ENCODE measurements around the gene SPATC1L.
"Not testable (repeated sequence)": the region's sequence is repeated elsewhere in the genome, so short reads cannot be mapped to it uniquely, and the experiment has no call there.

The SPATC1L gene

DNA sequence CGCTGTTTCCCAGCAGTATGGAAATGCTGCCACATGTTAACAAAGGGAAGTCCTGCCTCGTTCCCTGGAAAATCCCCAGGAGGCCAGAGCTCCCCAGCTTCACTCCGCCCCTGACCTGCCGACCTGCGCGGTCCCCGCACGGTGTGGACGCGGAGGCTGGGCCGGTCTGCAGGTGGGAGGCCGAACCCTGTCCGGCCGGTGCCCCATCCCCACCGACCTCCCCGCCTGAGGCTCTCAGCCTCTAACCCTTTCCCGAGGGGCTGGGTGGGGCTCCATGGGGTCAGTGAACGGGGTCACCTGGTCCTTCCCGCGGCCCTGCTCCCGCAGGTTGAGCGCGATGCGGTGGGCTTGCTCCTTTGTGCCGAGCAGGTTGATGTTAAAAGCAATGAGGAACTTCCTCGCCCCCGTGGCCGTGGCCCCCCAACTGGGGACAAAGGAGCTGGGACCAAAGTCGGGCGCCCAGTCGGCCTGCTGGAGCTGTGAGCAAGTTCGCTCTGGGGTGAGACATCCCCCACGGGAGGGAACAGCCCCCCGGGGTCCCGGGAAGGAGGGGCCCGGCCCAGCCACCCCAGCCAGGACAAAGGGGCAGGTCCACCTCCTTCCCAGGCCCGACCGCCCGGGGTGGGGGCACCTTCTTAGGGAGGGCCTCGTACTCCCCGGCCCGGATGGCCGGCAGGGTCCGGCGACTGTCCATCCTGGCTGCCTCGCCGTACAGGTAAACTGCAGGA is 32.8 kb downstream of the SPATC1L start:
- CTCF ChIA-PET, result interaction anchor here (2.6 kb wide), 1 partner anchor 8 kb away, joined by 13 read pairs; no protein-coding TSS in a partner anchor

GRCh38 chr21:46150491-46151121 is 33.7 kb downstream of the SPATC1L start:
- DNase-seq, result no peak
- POLR2A ChIA-PET, result no interaction called here
- CTCF ChIA-PET, result interaction anchor here (1.7 kb wide), 1 partner anchor 8 kb away, joined by 5 read pairs; no protein-coding TSS in a partner anchor
- no peaks in the 10 kb centered on the region for H3K9me3 ChIP-seq (ENCODE audit: control extremely low read depth in 1 of 5, control insufficient read depth in 4 of 5, insufficient read depth in 2 of 5, low read depth in 1 of 5, low read length in 4 of 5)
- peaks cover 0 to 9% (median 5%) of the 10 kb centered on the region in 4 experiments for H3K4me1 ChIP-seq (ENCODE audit: control extremely low read depth in 1 of 4, control insufficient read depth in 4 of 4, insufficient read depth in 4 of 4, low read length in 3 of 4)
- no peak overlapping the region for H3K4me3 ChIP-seq (ENCODE audit: control insufficient read depth in 1 of 7, extremely low read depth in 1 of 7, insufficient read depth in 4 of 7, low read depth in 2 of 7, low read length in 6 of 7)
- no peak overlapping the region for H3K27ac ChIP-seq (ENCODE audit: insufficient read depth in 1 of 2, low read depth in 1 of 2, low read length in 2 of 2, poor library complexity in 1 of 2, severe bottlenecking in 2 of 2)
- no peaks in the 10 kb centered on the region for H3K27me3 ChIP-seq (replicated peaks in 2 of 5; ENCODE audit: control insufficient read depth in 4 of 5, insufficient read depth in 5 of 5, low read length in 4 of 5)
- 95% methylated on average over 24 of the region's 24 CpGs for WGBS (ENCODE audit: insufficient coverage)
- no peaks in the 10 kb centered on the region for H3K36me3 ChIP-seq (ENCODE audit: control insufficient read depth in 4 of 4, insufficient read depth in 4 of 4, low read length in 3 of 4)

More for the DNA sequence above, 32.8 kb downstream of the SPATC1L start:
- 94% methylated on average over 44 of the region's 47 CpGs for WGBS (ENCODE audit: insufficient coverage)
- Histone ChIP-seq H3K27ac (ENCODE audit: insufficient read depth in 1 of 2, low read depth in 1 of 2, low read length in 2 of 2, poor library complexity in 1 of 2, severe bottlenecking in 2 of 2) (no peak overlapping the region), H3K36me3 (ENCODE audit: control insufficient read depth in 4 of 4, insufficient read depth in 4 of 4, low read length in 3 of 4) (no peaks in the 10 kb centered on the region), H3K4me1 (ENCODE audit: control extremely low read depth in 1 of 4, control insufficient read depth in 4 of 4, insufficient read depth in 4 of 4, low read length in 3 of 4) (peaks cover 0 to 9% (median 5%) of the 10 kb centered on the region in 4 experiments), H3K9me3 (ENCODE audit: control extremely low read depth in 1 of 5, control insufficient read depth in 4 of 5, insufficient read depth in 2 of 5, low read depth in 1 of 5, low read length in 4 of 5) (no peaks in the 10 kb centered on the region), H3K27me3 (replicated peaks in 2 of 5; ENCODE audit: control insufficient read depth in 4 of 5, insufficient read depth in 5 of 5, low read length in 4 of 5) (no peaks in the 10 kb centered on the region), H3K4me3 (ENCODE audit: control insufficient read depth in 1 of 7, extremely low read depth in 1 of 7, insufficient read depth in 4 of 7, low read depth in 2 of 7, low read length in 6 of 7) (no peak overlapping the region)
- POLR2A ChIA-PET, result interaction anchor here (0.6 kb wide), 1 partner anchor 33 kb away, joined by 3 read pairs; no protein-coding TSS in a partner anchor
- DNase-seq, result no peak

DNA sequence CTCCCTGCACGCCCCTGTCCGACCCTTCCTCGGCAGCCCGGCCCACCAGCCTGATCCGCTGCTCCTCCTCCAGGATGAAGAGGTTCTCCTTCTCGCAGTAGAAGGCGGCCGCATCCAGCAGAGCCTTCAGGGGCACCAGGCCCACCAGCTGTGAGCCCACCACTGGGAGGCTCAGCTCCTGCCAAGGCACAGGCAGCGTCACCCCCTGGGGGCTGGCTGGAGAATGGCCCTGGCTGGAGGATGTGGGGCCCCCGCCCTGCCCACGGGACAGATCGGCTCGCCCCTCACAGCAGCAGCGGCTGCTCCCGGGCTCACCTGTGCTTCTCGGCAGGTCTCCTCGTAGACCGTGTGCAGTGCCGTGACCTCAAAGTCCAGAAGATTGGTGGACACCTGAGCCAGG is 34.2 kb downstream of the SPATC1L start:
- ChIA-PET CTCF (interaction anchor here (1.7 kb wide), 1 partner anchor 8 kb away, joined by 5 read pairs; no protein-coding TSS in a partner anchor), POLR2A (no interaction called here)
- no peak overlapping the region for H3K4me3 ChIP-seq (ENCODE audit: control insufficient read depth in 1 of 7, extremely low read depth in 1 of 7, insufficient read depth in 4 of 7, low read depth in 2 of 7, low read length in 6 of 7)
- peaks cover 0 to 9% (median 5%) of the 10 kb centered on the region in 4 experiments for H3K4me1 ChIP-seq (ENCODE audit: control extremely low read depth in 1 of 4, control insufficient read depth in 4 of 4, insufficient read depth in 4 of 4, low read length in 3 of 4)
- no peaks in the 10 kb centered on the region for H3K27me3 ChIP-seq (replicated peaks in 2 of 5; ENCODE audit: control insufficient read depth in 4 of 5, insufficient read depth in 5 of 5, low read length in 4 of 5)
- H3K27ac ChIP-seq (ENCODE audit: insufficient read depth in 1 of 2, low read depth in 1 of 2, low read length in 2 of 2, poor library complexity in 1 of 2, severe bottlenecking in 2 of 2), result no peak overlapping the region
- H3K36me3 ChIP-seq (ENCODE audit: control insufficient read depth in 4 of 4, insufficient read depth in 4 of 4, low read length in 3 of 4), result no peaks in the 10 kb centered on the region
- WGBS (ENCODE audit: insufficient coverage), result 97% methylated on average over 17 of the region's 19 CpGs
- no peak for DNase-seq
- no peaks in the 10 kb centered on the region for H3K9me3 ChIP-seq (ENCODE audit: control extremely low read depth in 1 of 5, control insufficient read depth in 4 of 5, insufficient read depth in 2 of 5, low read depth in 1 of 5, low read length in 4 of 5)

- Histone ChIP-seq H3K4me1 (ENCODE audit: control extremely low read depth in 1 of 4, control insufficient read depth in 4 of 4, insufficient read depth in 4 of 4, low read length in 3 of 4) (peaks cover 0 to 9% (median 5%) of the 10 kb centered on the region in 4 experiments), H3K4me3 (ENCODE audit: control insufficient read depth in 1 of 7, extremely low read depth in 1 of 7, insufficient read depth in 4 of 7, low read depth in 2 of 7, low read length in 6 of 7) (no peak overlapping the region), H3K27me3 (replicated peaks in 2 of 5; ENCODE audit: control insufficient read depth in 4 of 5, insufficient read depth in 5 of 5, low read length in 4 of 5) (no peaks in the 10 kb centered on the region), H3K9me3 (ENCODE audit: control extremely low read depth in 1 of 5, control insufficient read depth in 4 of 5, insufficient read depth in 2 of 5, low read depth in 1 of 5, low read length in 4 of 5) (no peaks in the 10 kb centered on the region), H3K27ac (ENCODE audit: insufficient read depth in 1 of 2, low read depth in 1 of 2, low read length in 2 of 2, poor library complexity in 1 of 2, severe bottlenecking in 2 of 2) (no peak overlapping the region), H3K36me3 (ENCODE audit: control insufficient read depth in 4 of 4, insufficient read depth in 4 of 4, low read length in 3 of 4) (no peaks in the 10 kb centered on the region)
- no peak for DNase-seq
- ChIA-PET CTCF (interaction anchor here (1.7 kb wide), 1 partner anchor 9 kb away, joined by 5 read pairs; no protein-coding TSS in a partner anchor), POLR2A (no interaction called here)
- WGBS (ENCODE audit: insufficient coverage), result 94% methylated on average over 20 of the region's 22 CpGs
Measured at GRCh38 chr21:46149205-46149901, 34.9 kb downstream of the SPATC1L start.

DNA sequence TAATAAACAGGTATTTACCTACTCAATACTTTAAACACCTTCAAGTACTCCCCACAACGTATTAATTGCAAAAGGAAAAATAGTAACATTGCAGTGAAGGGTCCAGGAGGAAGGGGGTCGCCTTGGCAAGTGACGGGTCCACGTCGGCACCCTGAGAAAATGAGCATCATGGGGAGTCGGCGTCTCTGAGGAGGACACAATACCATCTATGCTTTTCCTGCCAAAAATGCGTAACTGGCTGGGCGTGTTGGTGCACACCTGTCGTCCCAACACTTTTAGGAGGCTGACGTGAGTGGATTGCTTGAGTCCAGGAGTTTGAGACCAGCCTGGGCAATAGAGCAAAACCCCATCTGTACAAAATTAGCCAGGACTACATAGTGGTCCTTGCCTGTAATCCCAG is 36.2 kb downstream of the SPATC1L start:
- CTCF ChIA-PET, result no interaction called here
- Histone ChIP-seq H3K27me3 (replicated peaks in 2 of 5; ENCODE audit: control insufficient read depth in 4 of 5, insufficient read depth in 5 of 5, low read length in 4 of 5) (no peaks in the 10 kb centered on the region), H3K36me3 (ENCODE audit: control insufficient read depth in 4 of 4, insufficient read depth in 4 of 4, low read length in 3 of 4) (no peaks in the 10 kb centered on the region), H3K4me1 (ENCODE audit: control extremely low read depth in 1 of 4, control insufficient read depth in 4 of 4, insufficient read depth in 4 of 4, low read length in 3 of 4) (peaks cover 0 to 9% (median 3%) of the 10 kb centered on the region in 4 experiments), H3K9me3 (ENCODE audit: control extremely low read depth in 1 of 5, control insufficient read depth in 4 of 5, insufficient read depth in 2 of 5, low read depth in 1 of 5, low read length in 4 of 5) (no peaks in the 10 kb centered on the region), H3K27ac (ENCODE audit: insufficient read depth in 1 of 2, low read depth in 1 of 2, low read length in 2 of 2, poor library complexity in 1 of 2, severe bottlenecking in 2 of 2) (no peak overlapping the region), H3K4me3 (ENCODE audit: control insufficient read depth in 1 of 7, extremely low read depth in 1 of 7, insufficient read depth in 4 of 7, low read depth in 2 of 7, low read length in 6 of 7) (no peak overlapping the region)
- POLR2A ChIA-PET, result no interaction called here
- WGBS (ENCODE audit: insufficient coverage), result 91% methylated on average over 10 of the region's 11 CpGs
- DNase-seq, result no peak

DNA sequence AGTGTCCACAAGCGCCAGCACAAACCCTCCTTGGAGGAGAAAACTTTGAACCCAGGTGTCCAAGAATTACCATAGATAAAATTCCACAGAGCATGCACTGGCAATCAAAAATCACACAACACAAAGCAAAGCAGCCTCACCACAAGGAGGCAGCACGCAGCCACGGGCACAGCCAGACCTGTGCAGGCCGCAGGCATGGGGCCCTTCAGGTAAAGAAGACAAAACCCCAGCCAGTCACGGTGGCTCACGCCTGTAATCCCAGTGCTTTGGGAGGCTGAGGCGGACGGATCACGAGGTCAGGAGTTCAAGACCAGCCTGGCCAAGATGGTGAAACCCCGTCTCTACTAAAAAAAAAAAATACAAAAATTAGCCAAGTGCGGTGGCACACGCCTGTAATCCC is 36.8 kb downstream of the SPATC1L start:
- H3K4me1 ChIP-seq (ENCODE audit: control extremely low read depth in 1 of 4, control insufficient read depth in 4 of 4, insufficient read depth in 4 of 4, low read length in 3 of 4); H3K27me3 ChIP-seq (replicated peaks in 2 of 5; ENCODE audit: control insufficient read depth in 4 of 5, insufficient read depth in 5 of 5, low read length in 4 of 5); H3K27ac ChIP-seq (ENCODE audit: insufficient read depth in 1 of 2, low read depth in 1 of 2, low read length in 2 of 2, poor library complexity in 1 of 2, severe bottlenecking in 2 of 2); H3K36me3 ChIP-seq (ENCODE audit: control insufficient read depth in 4 of 4, insufficient read depth in 4 of 4, low read length in 3 of 4); H3K4me3 ChIP-seq (ENCODE audit: control insufficient read depth in 1 of 7, extremely low read depth in 1 of 7, insufficient read depth in 4 of 7, low read depth in 2 of 7, low read length in 6 of 7); POLR2A ChIA-PET; H3K9me3 ChIP-seq (ENCODE audit: control extremely low read depth in 1 of 5, control insufficient read depth in 4 of 5, insufficient read depth in 2 of 5, low read depth in 1 of 5, low read length in 4 of 5): not testable (repeated sequence)
- peak; percentile 56 to 73 (median 69) for DNase-seq
- CTCF ChIA-PET, result interaction anchor here (1.3 kb wide), 1 partner anchor 128 kb away, joined by 3 read pairs; no protein-coding TSS in a partner anchor
- 67% methylated on average over 10 of the region's 12 CpGs for WGBS (ENCODE audit: insufficient coverage)
